SK-N-SH treated with all-trans-retinoic acid at 6 μM for 48 hours (cell line): ENCODE measurements around the gene UBE2L6.

Experiments
- ATAC-seq: fragments of 200-7000 bp; cut with Tn5 transposase; 3 replicates; pipeline ENCODE4 v1.9.1; 2020; ENCODE audit warnings: mild to moderate bottlenecking, moderate library complexity
- ARNTL ChIP-seq: fragments of 450-650 bp; formaldehyde crosslinking; IDR thresholded peaks from 2 replicates; pipeline ENCODE4 v1.5.0; 2020; ENCODE audit warnings: low read depth, mild to moderate bottlenecking, moderate library complexity, borderline replicate concordance
- CSDC2 ChIP-seq: fragments of 250-450 bp; sonication (Bioruptor Pico); IDR thresholded peaks from 2 replicates; pipeline ENCODE4 v1.5.0; 2020; ENCODE audit warnings: mild to moderate bottlenecking, moderate library complexity
- ESRRG ChIP-seq: fragments of 250-450 bp; sonication (Bioruptor Pico); IDR thresholded peaks from 2 replicates; pipeline ENCODE4 v1.6.1; 2021; ENCODE audit warnings: mild to moderate bottlenecking
- GLIS3 ChIP-seq: fragments of 250-450 bp; sonication (Bioruptor Pico); IDR thresholded peaks from 2 replicates; pipeline ENCODE4 v1.5.0; 2020; ENCODE audit warnings: mild to moderate bottlenecking, moderate library complexity
- ISL1 ChIP-seq: fragments of 250-450 bp; sonication (Bioruptor Pico); IDR thresholded peaks from 2 replicates; pipeline ENCODE4 v2.1.2; 2022; ENCODE audit warnings: mild to moderate bottlenecking, moderate library complexity
- OSR1 ChIP-seq: fragments of 250-450 bp; sonication (Bioruptor Pico); IDR thresholded peaks from 2 replicates; pipeline ENCODE4 v1.8.0; 2022; ENCODE audit warnings: moderate library complexity, mild to moderate bottlenecking, inconsistent platforms
- PATZ1 ChIP-seq: fragments of 250-450 bp; sonication (Bioruptor Pico); IDR thresholded peaks from 2 replicates; pipeline ENCODE4 v1.8.0; 2020; ENCODE audit warnings: mild to moderate bottlenecking, moderate library complexity, borderline replicate concordance
- POU6F1 ChIP-seq: fragments of 250-450 bp; sonication (Bioruptor Pico); IDR thresholded peaks from 2 replicates; pipeline ENCODE4 v1.8.0; 2021; ENCODE audit warnings: low read depth, mild to moderate bottlenecking, moderate library complexity, borderline replicate concordance
- PPARA ChIP-seq: fragments of 250-450 bp; sonication (Bioruptor Pico); IDR thresholded peaks from 2 replicates; pipeline ENCODE4 v1.5.0; 2020; ENCODE audit warnings: mild to moderate bottlenecking, borderline replicate concordance
- SNAI2 ChIP-seq: fragments of 250-450 bp; sonication (Bioruptor Pico); IDR thresholded peaks from 2 replicates; pipeline ENCODE4 v1.5.0; 2020; ENCODE audit warnings: mild to moderate bottlenecking, moderate library complexity
- TCF4 ChIP-seq: fragments of 250-450 bp; sonication (Bioruptor Pico); IDR thresholded peaks from 2 replicates; pipeline ENCODE4 v1.8.0; 2021; ENCODE audit warnings: mild to moderate bottlenecking, moderate library complexity, borderline replicate concordance
- TOX ChIP-seq: fragments of 250-450 bp; sonication (Bioruptor Pico); IDR thresholded peaks from 2 replicates; pipeline ENCODE4 v1.8.0; 2021; ENCODE audit warnings: mild to moderate bottlenecking, moderate library complexity, borderline replicate concordance
- TSHZ2 ChIP-seq: fragments of 250-450 bp; sonication (Bioruptor Pico); IDR thresholded peaks from 2 replicates; pipeline ENCODE4 v1.5.0; 2020; ENCODE audit warnings: mild to moderate bottlenecking, moderate library complexity
- ZFP3 ChIP-seq: fragments of 250-450 bp; sonication (Bioruptor Pico); IDR thresholded peaks from 2 replicates; pipeline ENCODE4 v1.5.0; 2020; ENCODE audit warnings: mild to moderate bottlenecking, moderate library complexity
- ZFP30 ChIP-seq: fragments of 450-650 bp; formaldehyde crosslinking; IDR thresholded peaks from 2 replicates; pipeline ENCODE4 v1.5.0; 2022; ENCODE audit warnings: mild to moderate bottlenecking, moderate library complexity
- ZNF565 ChIP-seq: fragments of 450-650 bp; formaldehyde crosslinking; conservative IDR thresholded peaks from 2 replicates; pipeline ENCODE4 v1.5.0; 2020; ENCODE audit warnings: low read depth, mild to moderate bottlenecking, moderate library complexity
- ZNF70 ChIP-seq: fragments of 450-650 bp; formaldehyde crosslinking; IDR thresholded peaks from 2 replicates; pipeline ENCODE4 v1.5.0; 2020; ENCODE audit warnings: mild to moderate bottlenecking, moderate library complexity
- TF ChIP-seq, protein P1 (sequence below): fragments of 250-450 bp; sonication (Bioruptor Pico); IDR thresholded peaks from 2 replicates; pipeline ENCODE4 v1.5.1; 2021; ENCODE audit warnings: mild to moderate bottlenecking, moderate library complexity

The UBE2L6 gene

GRCh38 chr11:57530596-57531507 is 36.6 kb downstream of the UBE2L6 start, which contains the start of gene TIMM10:
Gene TIMM10 (minus strand): TSS chr11:57530754. CDS start chr11:57530189, 565 bp downstream.
- ATAC-seq, result peak; percentile 99
- TF ChIP-seq ZFP3 (CRISPR knock-in tag), result no peak
- no peak for TF ChIP-seq PATZ1 (CRISPR knock-in tag)
- TF ChIP-seq TOX, result no peak
- no peak for TF ChIP-seq PPARA
- no peak for TF ChIP-seq TSHZ2 (CRISPR knock-in tag)
- TF ChIP-seq ARNTL (CRISPR knock-in tag), result no peak
- no peak for TF ChIP-seq POU6F1 (CRISPR knock-in tag)
- no peak for TF ChIP-seq CSDC2 (CRISPR knock-in tag)
- no peak for TF ChIP-seq ESRRG
- no peak for TF ChIP-seq ZNF70 (CRISPR knock-in tag)
- TF ChIP-seq, protein P1, sequence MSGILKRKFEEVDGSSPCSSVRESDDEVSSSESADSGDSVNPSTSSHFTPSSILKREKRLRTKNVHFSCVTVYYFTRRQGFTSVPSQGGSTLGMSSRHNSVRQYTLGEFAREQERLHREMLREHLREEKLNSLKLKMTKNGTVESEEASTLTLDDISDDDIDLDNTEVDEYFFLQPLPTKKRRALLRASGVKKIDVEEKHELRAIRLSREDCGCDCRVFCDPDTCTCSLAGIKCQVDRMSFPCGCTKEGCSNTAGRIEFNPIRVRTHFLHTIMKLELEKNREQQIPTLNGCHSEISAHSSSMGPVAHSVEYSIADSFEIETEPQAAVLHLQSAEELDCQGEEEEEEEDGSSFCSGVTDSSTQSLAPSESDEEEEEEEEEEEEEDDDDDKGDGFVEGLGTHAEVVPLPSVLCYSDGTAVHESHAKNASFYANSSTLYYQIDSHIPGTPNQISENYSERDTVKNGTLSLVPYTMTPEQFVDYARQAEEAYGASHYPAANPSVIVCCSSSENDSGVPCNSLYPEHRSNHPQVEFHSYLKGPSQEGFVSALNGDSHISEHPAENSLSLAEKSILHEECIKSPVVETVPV (CRISPR knock-in tag), result no peak
- no peak for TF ChIP-seq OSR1 (CRISPR knock-in tag)
- no peak for TF ChIP-seq ZNF565 (CRISPR knock-in tag)
- TF ChIP-seq SNAI2, result no peak

DNA sequence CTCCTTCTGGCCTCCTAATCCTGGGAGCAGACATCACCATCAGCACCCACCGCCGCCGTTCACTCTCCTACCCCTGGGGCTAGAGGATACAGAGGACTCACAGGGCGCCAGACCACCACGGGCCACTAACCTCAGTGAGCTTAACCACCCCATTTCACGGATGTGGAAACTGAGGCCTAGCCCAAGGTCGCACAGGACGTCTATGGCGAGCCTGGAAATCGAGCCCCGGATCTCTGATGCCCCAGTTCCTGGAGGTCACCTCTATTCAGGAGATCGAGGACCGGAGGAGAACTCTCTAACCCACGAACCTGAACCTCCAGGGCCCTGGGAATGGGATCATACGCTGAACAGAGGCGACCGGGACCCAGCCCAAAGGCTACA is 37.3 kb downstream of the UBE2L6 start:
- TF ChIP-seq PATZ1 (CRISPR knock-in tag) (0 out of 2 replicates have a peak, but pooled peaks have one; percentile 15), ARNTL (CRISPR knock-in tag) (no peak)
- ATAC-seq, result peak; percentile 48

DNA sequence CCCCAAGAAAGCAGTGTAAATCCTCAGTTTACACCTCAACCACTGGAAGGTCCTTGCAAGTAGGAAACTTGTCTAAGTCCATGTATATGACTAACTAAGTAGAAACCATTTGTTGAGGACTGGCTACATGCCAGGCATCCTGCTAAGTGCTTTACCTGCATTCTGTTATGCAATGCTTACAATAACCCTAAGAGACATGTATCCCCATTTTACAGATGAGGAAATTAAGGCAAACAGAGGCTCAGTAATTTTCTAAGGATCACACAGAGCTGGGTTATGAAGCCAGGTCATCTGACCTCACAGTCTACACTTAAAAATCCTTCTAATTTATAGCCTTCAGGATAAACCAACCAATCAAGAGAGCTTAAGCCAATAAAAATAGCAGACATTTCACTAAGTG is 38.5 kb downstream of the UBE2L6 start:
- no peak for ATAC-seq
- TF ChIP-seq CSDC2 (CRISPR knock-in tag) (no peak), PPARA (no peak), TCF4 (CRISPR knock-in tag) (no peak), ZFP30 (CRISPR knock-in tag) (no peak), PATZ1 (CRISPR knock-in tag) (no peak), ZNF565 (CRISPR knock-in tag) (no peak), TOX (no peak), ZNF70 (CRISPR knock-in tag) (no peak), ISL1 (CRISPR knock-in tag) (no peak), TSHZ2 (CRISPR knock-in tag) (no peak), GLIS3 (CRISPR knock-in tag) (no peak), ARNTL (CRISPR knock-in tag) (no peak), ZFP3 (CRISPR knock-in tag) (no peak)
- TF ChIP-seq, protein P1 (CRISPR knock-in tag), result no peak
